Hematopoietic multipotent progenitor cell treated with erythropoietin and hydrocortisone succinate and interleukin-3 and kit ligand, for 8 days (in vitro differentiated cells): ENCODE measurements around the gene TRIM65.

Source experiments
- DNase-seq: peaks from one replicate; pipeline ENCODE4 v3.0.0-alpha.2; 2015

TRIM65 gene

GRCh38 chr17:75896415-75897159 lies at the start of gene TRIM65:
TRIM65 (minus strand) TSS chr17:75896951; CDS start chr17:75896937, 14 bp downstream.
- DNase-seq: peak; percentile 76

DNA sequence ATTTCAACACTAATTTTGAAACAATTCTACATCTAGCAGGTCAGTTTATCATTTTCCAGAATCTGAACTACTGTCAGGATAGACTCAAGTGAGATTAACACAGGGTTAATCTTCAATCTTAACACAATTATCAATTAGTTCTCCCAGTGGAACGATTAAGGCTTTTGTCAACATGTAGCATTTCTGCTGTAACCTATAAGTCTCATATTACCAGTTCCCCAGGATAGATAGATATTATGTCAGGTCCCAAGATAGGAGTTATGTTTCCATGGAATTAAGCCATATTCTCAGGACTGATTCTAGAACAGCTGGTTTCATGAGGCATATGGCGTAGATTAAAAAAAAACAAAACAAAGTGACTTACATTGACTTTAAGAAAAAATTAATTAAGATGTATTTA lies 48.5 kb upstream of the TRIM65 start:
- no peak for DNase-seq

GRCh38 chr17:75943491-75943890 lies 46.7 kb upstream of the TRIM65 start:
- no peak for DNase-seq

DNA sequence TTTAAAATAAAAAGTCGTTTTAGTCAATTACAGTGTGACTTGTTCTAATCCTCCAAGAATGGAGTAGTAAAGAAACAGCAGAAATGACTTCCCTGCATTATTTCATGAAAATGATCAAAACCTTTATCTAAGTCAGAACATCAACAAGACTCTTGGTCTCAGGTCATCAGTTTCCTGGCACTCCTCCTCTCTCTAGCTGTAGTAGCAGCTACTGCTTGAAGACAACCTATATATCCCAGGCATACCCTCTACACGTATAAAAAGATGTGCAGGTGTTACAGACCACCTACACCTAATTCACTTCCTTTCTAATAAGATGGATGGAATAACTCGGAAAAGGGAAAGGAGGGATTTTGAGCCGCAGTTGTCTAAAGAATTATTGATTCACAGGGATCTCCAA lies 45.7 kb upstream of the TRIM65 start:
- no peak for DNase-seq

DNA sequence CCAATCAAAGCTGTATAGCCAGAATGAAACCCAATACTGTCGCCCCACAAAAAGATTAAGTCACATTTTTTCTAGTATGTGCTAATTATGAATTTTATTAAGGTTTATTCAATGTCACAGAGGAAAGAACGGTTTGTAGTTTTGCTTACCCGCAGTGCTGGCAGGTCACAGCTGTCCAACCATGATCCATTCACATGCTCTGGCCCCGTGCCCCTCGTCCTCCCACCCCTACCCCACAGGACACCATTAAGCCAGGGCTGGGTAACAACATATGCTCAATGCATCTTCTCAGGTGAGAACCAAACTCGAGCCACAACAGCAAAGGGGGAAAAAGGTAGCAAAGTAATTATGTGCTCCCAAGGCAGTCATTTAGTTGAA lies 44.7 kb upstream of the TRIM65 start:
- DNase-seq: no peak

DNA sequence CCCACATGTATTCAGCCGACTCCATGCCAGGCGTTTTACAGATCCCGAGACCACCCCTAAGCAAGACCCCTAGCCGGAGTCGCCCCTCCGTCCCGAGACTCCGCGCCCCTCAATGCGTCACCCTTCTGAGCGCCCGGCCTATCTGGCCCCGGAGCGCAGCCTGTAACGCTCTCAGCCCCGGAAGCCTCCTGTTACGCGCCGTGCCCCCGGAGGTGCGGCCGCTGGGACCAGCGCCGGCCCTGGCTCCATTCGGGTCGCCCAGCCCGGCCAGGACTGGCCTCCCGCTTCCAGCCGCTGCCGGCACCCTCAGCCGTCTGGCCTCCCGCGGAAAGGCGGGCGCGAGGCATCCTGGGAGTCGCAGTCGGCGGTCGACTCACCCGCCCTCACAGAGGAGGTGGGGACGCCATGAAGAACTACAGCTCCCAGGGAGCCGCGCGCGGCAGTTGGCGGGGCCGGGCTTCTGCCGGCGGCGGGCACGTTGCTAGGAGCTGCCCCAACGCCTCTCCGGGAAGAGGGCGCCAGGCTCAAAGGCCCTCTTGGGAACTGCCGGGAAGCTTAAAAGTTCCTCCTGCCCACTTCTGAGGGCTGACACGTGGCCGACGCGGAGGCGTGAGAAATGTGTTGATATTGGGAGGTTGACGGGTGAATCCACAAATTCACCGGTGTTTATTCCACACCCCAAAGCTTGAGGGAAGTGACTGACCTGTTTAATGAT lies 44.1 kb upstream of the TRIM65 start, which contains the start of gene FBF1:
TSS of gene FBF1 (minus strand) at position 316 of the 715 bp plus-strand sequence. CDS start 2,893 bp downstream, outside the sequence.
- DNase-seq: peak; percentile 92

GRCh38 chr17:75937652-75938051 lies 40.9 kb upstream of the TRIM65 start:
- DNase-seq: no peak

DNA sequence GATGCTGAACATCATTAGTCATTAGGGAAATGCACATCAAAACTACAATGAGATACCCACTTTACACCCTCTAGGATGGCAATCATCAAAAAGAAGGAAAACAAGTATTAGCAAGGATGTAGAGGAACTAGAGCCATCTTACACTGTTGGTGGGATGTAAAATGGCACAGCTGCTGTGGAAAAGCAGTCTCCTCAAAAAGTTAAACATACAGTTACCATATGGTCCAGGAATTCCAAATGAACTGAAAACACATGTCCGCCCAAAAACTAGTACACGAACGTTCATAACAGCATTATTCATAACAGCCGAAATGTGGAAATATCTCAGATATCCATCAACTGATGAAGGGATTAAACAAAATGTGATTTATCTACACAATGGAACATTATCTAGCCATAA lies 37.1 kb upstream of the TRIM65 start:
- no peak for DNase-seq

DNA sequence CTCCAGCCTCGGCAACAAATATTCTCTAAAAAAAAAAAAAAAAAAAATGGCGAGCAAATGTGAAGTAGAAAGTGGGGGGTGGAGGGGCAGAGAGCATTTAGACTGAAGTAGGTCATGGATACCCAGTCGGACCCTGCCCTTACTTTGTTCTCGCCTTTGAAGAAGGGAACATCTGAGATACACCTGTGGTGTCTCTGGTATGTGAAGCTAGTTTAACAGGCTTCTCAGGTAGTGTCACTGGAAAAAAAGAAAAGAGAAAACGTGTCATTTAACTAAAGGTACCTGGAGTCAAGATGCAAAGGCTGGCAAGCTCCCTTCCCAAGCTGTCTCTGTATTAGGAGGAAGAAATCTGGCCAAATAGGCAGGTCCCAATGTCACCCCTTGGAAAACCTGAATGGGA lies 36.1 kb upstream of the TRIM65 start:
- no peak for DNase-seq

- DNase-seq: no peak
These were observed 34.3 kb upstream of the TRIM65 start for GRCh38 chr17:75931062-75931461.

DNA sequence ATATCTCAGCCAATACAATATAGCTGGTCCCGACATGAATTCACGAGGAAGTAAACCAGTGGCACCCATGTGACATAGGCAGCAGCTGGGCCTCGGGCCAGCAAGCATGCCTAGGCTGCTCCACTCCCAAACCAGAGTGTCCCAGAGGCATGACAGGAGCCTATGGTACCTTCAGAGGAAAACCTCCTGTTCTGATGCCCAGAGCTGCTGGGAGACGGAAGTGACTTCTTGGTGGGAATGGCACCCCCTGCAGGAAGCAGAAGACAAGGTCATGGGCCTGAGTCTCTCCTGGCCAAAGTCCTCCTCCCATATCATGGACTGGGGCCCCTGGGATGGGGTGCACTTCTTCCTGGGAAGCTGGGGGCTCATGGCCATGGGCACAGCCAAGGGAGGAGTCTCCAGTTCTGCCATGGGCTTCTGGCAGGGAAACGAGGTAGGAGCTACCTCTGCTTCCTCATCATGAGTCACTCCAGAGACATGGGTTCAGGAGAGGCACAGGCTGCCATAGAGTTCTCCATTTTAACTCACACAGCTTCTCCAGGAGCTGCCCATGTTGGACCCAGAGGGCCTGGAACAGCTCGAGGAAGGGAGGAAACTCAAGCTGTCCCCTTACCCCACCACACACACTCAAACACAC lies 30.7 kb upstream of the TRIM65 start:
- peak; percentile 47 for DNase-seq

DNA sequence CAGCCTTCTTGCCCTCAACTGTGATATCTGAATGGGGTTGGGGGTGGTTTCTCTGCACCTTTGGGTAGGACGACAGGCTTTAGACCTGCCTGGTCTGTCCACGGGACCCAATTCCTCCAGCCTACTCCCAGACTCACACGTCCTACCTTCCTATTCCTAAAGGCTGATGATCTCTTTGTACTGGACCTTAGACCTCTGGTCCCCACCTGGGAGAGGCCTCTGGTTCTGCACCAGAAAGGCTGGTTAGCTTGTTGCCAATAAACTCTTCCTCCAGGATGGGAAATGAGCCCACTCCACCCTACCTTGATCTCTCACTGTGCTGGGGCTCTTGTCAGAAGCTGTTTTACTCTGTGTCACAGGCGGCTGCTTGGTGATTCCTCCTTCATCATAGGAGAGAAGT lies 29.7 kb upstream of the TRIM65 start:
- no peak for DNase-seq

GRCh38 chr17:75925912-75926311 lies 29.2 kb upstream of the TRIM65 start:
- no peak for DNase-seq

DNA sequence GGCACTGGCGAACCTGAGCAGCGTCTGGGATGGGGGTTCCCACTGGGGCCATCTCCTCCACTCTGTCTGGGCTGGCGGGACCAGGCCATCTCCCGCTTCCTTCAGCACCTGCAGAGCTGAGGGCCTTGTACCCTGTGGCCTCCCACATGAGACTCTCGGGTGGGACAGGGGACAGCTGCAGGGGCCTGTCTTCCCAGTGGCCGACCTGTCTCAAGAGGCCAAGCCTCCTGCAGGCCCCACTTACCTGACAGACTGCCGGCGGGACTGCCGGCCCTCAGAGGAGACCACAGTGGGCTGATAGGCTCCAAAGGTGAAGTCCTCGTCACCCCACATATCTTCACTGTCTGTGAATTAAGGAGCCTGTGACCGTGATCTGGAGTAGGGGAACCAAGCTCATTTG lies 28.4 kb upstream of the TRIM65 start:
- DNase-seq: no peak

- no peak for DNase-seq
These were observed 26.5 kb upstream of the TRIM65 start for GRCh38 chr17:75922963-75923874.

DNA sequence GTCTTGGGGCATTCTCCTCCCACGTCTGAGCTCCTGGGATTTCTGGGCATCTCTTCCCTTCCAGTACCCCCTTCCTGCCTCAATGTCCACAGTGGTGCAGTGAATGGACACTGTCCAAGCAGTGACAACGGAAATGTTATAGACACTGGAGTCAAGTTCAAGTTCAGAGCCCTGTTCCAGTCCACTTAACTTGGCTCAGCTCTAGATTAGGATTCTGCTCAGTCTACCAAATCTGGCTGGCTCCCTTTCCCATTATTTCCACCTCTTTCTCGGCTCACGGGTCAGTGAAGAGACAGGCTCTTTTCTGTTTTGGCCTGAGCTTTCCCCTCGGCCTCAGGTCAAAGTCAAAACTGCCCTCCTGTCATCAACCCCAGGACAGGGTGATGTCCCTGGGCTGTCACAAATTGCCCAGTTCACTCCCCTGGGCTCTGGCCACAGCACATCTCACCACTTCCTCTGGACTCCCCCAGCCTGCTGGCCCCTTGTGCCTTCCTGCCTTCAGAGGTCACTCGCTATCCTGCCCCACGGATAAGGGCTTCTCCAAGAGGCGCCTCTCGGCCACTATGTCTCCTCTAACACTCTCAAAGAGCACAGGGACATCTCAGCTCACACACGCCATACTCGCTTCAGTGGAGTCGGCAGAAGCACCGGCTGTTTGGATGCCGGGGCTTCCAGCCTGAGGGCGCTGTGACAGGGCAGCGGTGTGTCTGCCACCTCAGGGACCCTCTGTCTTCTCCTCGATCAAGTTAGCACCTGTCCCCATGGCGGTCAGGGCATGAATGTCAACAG lies 25.6 kb upstream of the TRIM65 start:
- DNase-seq: no peak

GRCh38 chr17:75921596-75921995 lies 24.8 kb upstream of the TRIM65 start:
- DNase-seq: no peak

GRCh38 chr17:75920045-75920560 lies 23.4 kb upstream of the TRIM65 start:
- no peak for DNase-seq

GRCh38 chr17:75919611-75920010 lies 22.9 kb upstream of the TRIM65 start:
- no peak for DNase-seq

DNA sequence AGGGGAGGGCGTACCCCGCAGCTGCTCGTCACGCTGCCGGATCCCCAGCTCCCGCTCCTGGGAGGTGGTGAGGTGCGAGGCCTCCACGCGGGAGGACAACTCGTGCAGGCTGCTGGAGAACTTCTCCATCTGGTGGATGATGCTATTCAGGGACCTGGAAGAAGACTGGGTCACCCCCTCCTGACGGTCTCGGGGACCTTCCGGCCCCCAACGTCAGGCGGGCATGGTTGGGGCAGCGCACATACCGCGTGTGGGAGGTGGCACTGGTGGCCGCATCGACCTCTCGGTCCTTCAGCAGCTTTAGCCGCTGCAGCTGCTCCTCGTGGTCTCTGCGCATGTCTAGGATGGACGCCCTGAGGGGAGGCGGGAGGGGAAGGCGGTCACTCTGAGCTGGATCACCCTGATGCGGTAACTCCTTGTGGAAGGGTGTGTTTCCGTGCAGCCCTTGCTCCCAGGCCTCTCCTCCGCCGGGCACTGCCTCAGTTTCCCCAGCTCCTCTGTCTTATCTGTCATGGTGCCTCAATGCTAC lies 21.2 kb upstream of the TRIM65 start:
- no peak for DNase-seq

GRCh38 chr17:75917141-75917916 lies 20.6 kb upstream of the TRIM65 start:
- no peak for DNase-seq
